ENCODE measurements around the gene C4BPB. TPM values are rescaled to one million over a fixed set of nuclear protein-coding genes. Genes with fewer than 3 reads are reported as not detected.

Gene C4BPB
- total and polyA plus RNA-seq, 4 donors: 59.7 to 460 (median 401) TPM

GRCh38 chr1:207051191-207051943 is 37.3 kb upstream of the C4BPB start, which contains the start of gene YOD1:
YOD1 (minus strand) TSS chr1:207051208; CDS start chr1:207051030, 178 bp downstream.
- TF ChIP-seq SP1 (IDR thresholded peaks at IDR 0.05) (no peak), FOXA2 (IDR thresholded peaks at IDR 0.05) (no peak), RAD21 (IDR thresholded peaks at IDR 0.05) (no peak), CTCF (IDR thresholded peaks at IDR 0.05; ENCODE audit: low read depth, low read length, missing input control) (no peak), YY1 (IDR thresholded peaks at IDR 0.05) (no peak), EGR1 (IDR thresholded peaks at IDR 0.05; ENCODE audit: low read depth in 2 of 2) (no peak), MAX (IDR thresholded peaks at IDR 0.05) (no peak), ZBTB33 (IDR thresholded peaks at IDR 0.05) (peak; percentile 92), HNF4A (conservative IDR thresholded peaks at IDR 0.05) (no peak), RXRA (IDR thresholded peaks at IDR 0.05) (peak in 1 of 2 donors; percentile 2), REST (IDR thresholded peaks at IDR 0.05) (no peak), NR2F2 (IDR thresholded peaks at IDR 0.05) (no peak), ATF3 (IDR thresholded peaks at IDR 0.05) (no peak), FOXA1 (IDR thresholded peaks at IDR 0.05) (no peak), TAF1 (conservative IDR thresholded peaks at IDR 0.05) (no peak), JUND (IDR thresholded peaks at IDR 0.05) (no peak), GABPA (IDR thresholded peaks at IDR 0.05 in 1 of 2, conservative IDR thresholded peaks at IDR 0.05 in 1 of 2) (no peak)
- DNase-seq (ENCODE audit: low spot score): no peak
- 50% methylated on average over 15 of the region's 15 CpGs for WGBS
- Histone ChIP-seq H3K4me1 (ENCODE audit: control insufficient read depth in 4 of 4, insufficient read depth in 4 of 4, low read length in 3 of 4) (peaks cover 1 to 38% (median 12%) of the 10 kb centered on the region in 4 donors), H3K9ac (ENCODE audit: low read depth in 1 of 2, low read length in 2 of 2) (peak within 1 kb of the TSS; percentile 81 to 95), H3K4me3 (ENCODE audit: low read depth in 1 of 3, low read length in 3 of 3) (peak within 1 kb of the TSS; percentile 78 to 99 (median 84)), H3K9me3 (ENCODE audit: control insufficient read depth in 4 of 4, low read length in 3 of 4) (no peaks in the 10 kb centered on the region), H3K27me3 (ENCODE audit: control insufficient read depth in 4 of 4, insufficient read depth in 4 of 4, low read length in 3 of 4) (no peaks in the 10 kb centered on the region), H3K27ac (ENCODE audit: low read depth in 1 of 2, low read length in 2 of 2) (peak within 1 kb of the TSS; percentile 81 to 82), H3K36me3 (ENCODE audit: control insufficient read depth in 4 of 4, insufficient read depth in 3 of 4, low read depth in 1 of 4, low read length in 3 of 4) (peaks cover 0 to 14% (median 3%) of the 10 kb centered on the region in 4 donors)
